Measurements from ENCODE around the gene IBA57.

Gene IBA57

GRCh38 chr1:228145463-228146416 is 19.9 kb upstream of the IBA57 start:
- DNase-seq (ENCODE audit: low read depth), result no peak

- DNase-seq (ENCODE audit: low read depth), result no peak
These were observed 19.0 kb upstream of the IBA57 start for GRCh38 chr1:228146417-228147150.

- DNase-seq (ENCODE audit: low read depth), result no peak
These were observed 18.4 kb upstream of the IBA57 start for GRCh38 chr1:228147151-228147693.

GRCh38 chr1:228147768-228148167 is 17.8 kb upstream of the IBA57 start:
- DNase-seq (ENCODE audit: low read depth), result no peak

- DNase-seq (ENCODE audit: low read depth), result no peak
These were observed 17.3 kb upstream of the IBA57 start for GRCh38 chr1:228148196-228148861.

GRCh38 chr1:228148935-228149405 is 16.6 kb upstream of the IBA57 start:
- no peak for DNase-seq (ENCODE audit: low read depth)

- no peak for DNase-seq (ENCODE audit: low read depth)
These were observed 16.0 kb upstream of the IBA57 start, which contains the start of gene GJC2 for GRCh38 chr1:228149406-228150119. TSS of gene GJC2 (plus strand) at chr1:228149930. CDS start at chr1:228157759, 7,829 bp downstream.

- no peak for DNase-seq (ENCODE audit: low read depth)
These were observed 15.5 kb upstream of the IBA57 start for GRCh38 chr1:228150120-228150460.

GRCh38 chr1:228150461-228151179 is 15.0 kb upstream of the IBA57 start:
- peak; percentile 88 for DNase-seq (ENCODE audit: low read depth)

GRCh38 chr1:228151180-228151925 is 14.3 kb upstream of the IBA57 start:
- no peak for DNase-seq (ENCODE audit: low read depth)

GRCh38 chr1:228152097-228152917 is 13.3 kb upstream of the IBA57 start:
- no peak for DNase-seq (ENCODE audit: low read depth)

- DNase-seq (ENCODE audit: low read depth), result no peak
These were observed 12.7 kb upstream of the IBA57 start for GRCh38 chr1:228152918-228153258.

GRCh38 chr1:228154021-228154669 is 11.5 kb upstream of the IBA57 start:
- no peak for DNase-seq (ENCODE audit: low read depth)

- no peak for DNase-seq (ENCODE audit: low read depth)
These were observed 10.7 kb upstream of the IBA57 start for GRCh38 chr1:228154670-228155571.

GRCh38 chr1:228155596-228156514 is 9.7 kb upstream of the IBA57 start:
- DNase-seq (ENCODE audit: low read depth), result no peak

GRCh38 chr1:228156515-228156881 is 9.1 kb upstream of the IBA57 start:
- no peak for DNase-seq (ENCODE audit: low read depth)

Measured in amniotic epithelial cell (primary cell).